ENCODE data around the gene ARHGEF28. TPM values are rescaled to one million over a fixed set of nuclear protein-coding genes. Genes with fewer than 3 reads are reported as not detected.

Gene ARHGEF28
- total RNA-seq, 2 donors from 2014 or later: 0.05 TPM; not detected in 1

DNA sequence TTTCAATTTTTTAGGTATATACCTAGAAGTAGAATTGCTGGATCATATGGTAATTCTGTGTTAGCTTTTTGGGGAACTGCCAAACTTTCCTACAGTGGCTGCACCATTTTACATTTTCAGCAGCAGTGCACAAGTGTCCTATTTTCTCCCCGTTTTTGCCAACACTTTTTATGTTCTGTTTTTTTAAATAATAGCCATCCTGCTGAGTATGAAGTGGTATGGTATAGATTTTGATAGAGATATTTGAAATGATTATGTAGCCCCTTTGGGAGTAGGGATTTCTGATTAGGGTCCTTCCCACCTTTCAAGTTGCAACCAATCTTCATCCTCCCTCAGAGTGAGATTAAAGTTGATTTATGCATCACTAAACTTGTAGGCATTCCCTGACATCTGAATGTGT, 76.5 kb downstream of the ARHGEF28 start:
- peaks cover 0 to 3% of the 10 kb centered on the region in 2 donors for H3K9me3 Mint-ChIP-seq
- no peak for DNase-seq (ENCODE audit: low spot score in 2 of 2)
- H3K27ac Mint-ChIP-seq: no peak overlapping the region
- no peaks in the 10 kb centered on the region for H3K36me3 Mint-ChIP-seq
- no peak for ATAC-seq

- peaks cover 0 to 3% of the 10 kb centered on the region in 2 donors for H3K9me3 Mint-ChIP-seq
- no peaks in the 10 kb centered on the region for H3K36me3 Mint-ChIP-seq
Measured at GRCh38 chr5:73702951-73703350, 77.0 kb downstream of the ARHGEF28 start.

DNA sequence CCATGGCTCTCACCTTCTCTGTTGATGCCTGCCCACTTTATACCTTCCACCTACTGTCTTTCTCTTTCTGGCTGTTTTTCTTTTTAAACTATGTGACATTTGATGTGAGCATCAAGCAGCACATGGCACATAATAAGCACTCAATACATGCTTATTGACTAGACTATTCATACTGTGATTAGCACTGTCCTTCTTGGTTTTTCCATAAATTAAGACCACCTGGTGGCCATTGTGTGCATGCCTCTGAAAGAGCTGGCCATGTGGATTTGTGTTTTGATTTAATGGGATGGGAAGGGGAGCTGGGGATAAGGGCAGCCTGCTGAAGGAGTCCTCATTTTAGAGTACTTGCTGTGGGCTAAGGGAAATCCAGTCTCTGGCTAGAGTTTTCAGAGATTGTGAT, 79.4 kb downstream of the ARHGEF28 start:
- peaks cover 0 to 8% of the 10 kb centered on the region in 2 donors for H3K9me3 Mint-ChIP-seq
- H3K36me3 Mint-ChIP-seq: no peaks in the 10 kb centered on the region
- H3K27ac Mint-ChIP-seq: no peak overlapping the region
- ATAC-seq (no peak), DNase-seq (ENCODE audit: low spot score in 2 of 2) (no peak)

More at GRCh38 chr5:73702951-73703350, 77.0 kb downstream of the ARHGEF28 start:
- no peak for DNase-seq (ENCODE audit: low spot score in 2 of 2)
- no peak for ATAC-seq
- no peak overlapping the region for H3K27ac Mint-ChIP-seq

GRCh38 chr5:73706963-73707362, 81.0 kb downstream of the ARHGEF28 start:
- H3K9me3 Mint-ChIP-seq: peaks cover 0 to 8% of the 10 kb centered on the region in 2 donors
- H3K36me3 Mint-ChIP-seq: no peaks in the 10 kb centered on the region
- ATAC-seq: no peak
- H3K27ac Mint-ChIP-seq: no peak overlapping the region
- no peak for DNase-seq (ENCODE audit: low spot score in 2 of 2)

GRCh38 chr5:73709536-73710129, 83.6 kb downstream of the ARHGEF28 start:
- DNase-seq (ENCODE audit: low spot score in 2 of 2): no peak
- no peak for ATAC-seq
- H3K9me3 Mint-ChIP-seq: peaks cover 0 to 8% of the 10 kb centered on the region in 2 donors
- H3K27ac Mint-ChIP-seq: no peak overlapping the region
- no peaks in the 10 kb centered on the region for H3K36me3 Mint-ChIP-seq

GRCh38 chr5:73716284-73716808, 90.3 kb downstream of the ARHGEF28 start:
- H3K27ac Mint-ChIP-seq: no peak overlapping the region
- no peaks in the 10 kb centered on the region for H3K36me3 Mint-ChIP-seq
- ATAC-seq (no peak), DNase-seq (ENCODE audit: low spot score in 2 of 2) (no peak)
- no peaks in the 10 kb centered on the region for H3K9me3 Mint-ChIP-seq

GRCh38 chr5:73718762-73719161, 92.8 kb downstream of the ARHGEF28 start:
- ATAC-seq (no peak), DNase-seq (ENCODE audit: low spot score in 2 of 2) (no peak)
- no peaks in the 10 kb centered on the region for H3K9me3 Mint-ChIP-seq
- no peak overlapping the region for H3K27ac Mint-ChIP-seq
- no peaks in the 10 kb centered on the region for H3K36me3 Mint-ChIP-seq

DNA sequence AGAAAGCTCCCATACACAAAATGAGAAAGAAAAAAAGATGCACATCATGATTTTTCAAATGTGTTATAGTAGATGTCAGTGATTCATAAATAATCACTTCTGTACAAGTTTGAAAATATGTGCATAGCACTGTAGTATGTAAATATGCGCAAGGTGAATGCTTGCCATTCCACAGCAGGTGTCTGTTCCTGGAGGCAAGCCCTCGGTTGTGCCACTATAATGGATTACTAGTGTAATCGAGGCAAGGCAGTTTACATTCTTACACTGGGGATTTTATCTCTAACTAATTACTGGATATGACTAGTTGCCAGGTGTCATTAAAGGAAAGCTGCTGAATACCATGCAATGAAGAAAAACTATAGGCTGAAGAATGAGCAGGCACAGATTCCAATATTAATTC, 93.6 kb downstream of the ARHGEF28 start:
- H3K27ac Mint-ChIP-seq: no peak overlapping the region
- DNase-seq (ENCODE audit: low spot score in 2 of 2) (no peak), ATAC-seq (no peak)
- H3K9me3 Mint-ChIP-seq: no peaks in the 10 kb centered on the region
- no peaks in the 10 kb centered on the region for H3K36me3 Mint-ChIP-seq

- ATAC-seq: no peak
- no peaks in the 10 kb centered on the region for H3K9me3 Mint-ChIP-seq
- no peaks in the 10 kb centered on the region for H3K36me3 Mint-ChIP-seq
- DNase-seq (ENCODE audit: low spot score in 2 of 2): no peak
- H3K27ac Mint-ChIP-seq: no peak overlapping the region
Measured at GRCh38 chr5:73722231-73722630, 96.2 kb downstream of the ARHGEF28 start.

- Mint-ChIP-seq H3K27ac (no peak overlapping the region), H3K9me3 (no peaks in the 10 kb centered on the region), H3K36me3 (no peaks in the 10 kb centered on the region)
- ATAC-seq: no peak
- DNase-seq (ENCODE audit: low spot score in 2 of 2): no peak
Measured at GRCh38 chr5:73726071-73726470, 100.1 kb downstream of the ARHGEF28 start.

DNA sequence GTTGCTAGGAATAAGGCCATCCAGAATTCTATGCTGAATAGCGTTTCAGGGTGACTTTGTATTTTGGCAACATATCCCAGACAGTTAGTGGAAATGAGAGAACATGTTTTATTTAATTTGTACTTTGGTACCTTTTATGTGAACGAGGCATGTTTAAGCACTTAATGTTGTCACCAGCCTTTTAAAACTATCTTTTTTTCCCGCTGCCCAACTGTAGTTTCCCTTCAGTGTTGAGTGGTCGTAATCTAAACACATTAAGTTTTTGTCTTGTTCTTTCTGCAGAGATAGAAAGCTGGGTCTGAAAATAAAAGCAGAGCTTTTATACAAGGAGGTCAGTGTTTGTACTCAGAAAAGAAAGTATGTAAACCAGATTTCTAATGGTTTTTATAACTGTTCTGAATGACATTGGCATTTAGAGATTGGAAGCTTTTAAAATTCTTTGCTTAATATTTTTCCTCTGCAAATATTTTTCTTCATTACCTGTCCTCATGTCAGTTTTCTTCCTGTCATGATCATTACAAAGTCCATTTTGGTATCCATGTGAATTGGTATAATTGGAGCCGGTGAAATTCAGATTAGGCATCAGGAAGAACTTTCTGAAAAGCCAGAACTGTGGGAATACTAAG, 100.7 kb downstream of the ARHGEF28 start:
- H3K27ac Mint-ChIP-seq: no peak overlapping the region
- no peak for DNase-seq (ENCODE audit: low spot score in 2 of 2)

DNA sequence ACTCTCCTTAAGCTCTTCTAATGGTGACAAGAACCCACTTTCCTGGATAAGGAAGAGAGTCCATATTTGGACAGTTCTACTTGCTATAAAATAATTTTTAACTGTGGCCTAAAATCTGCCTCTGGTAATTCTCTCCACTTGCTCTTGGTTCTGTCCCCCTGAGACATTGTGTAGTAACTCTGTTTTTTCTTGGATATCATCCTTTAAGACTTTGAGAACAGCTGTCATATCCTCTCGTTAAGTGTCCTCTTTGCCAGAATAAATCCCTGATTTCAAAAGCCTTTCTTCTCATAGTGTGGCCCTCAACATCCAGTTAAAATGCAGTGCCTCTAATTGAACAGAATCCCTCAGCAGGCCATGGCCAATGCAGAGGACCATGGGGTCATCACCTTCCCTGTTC, 101.5 kb downstream of the ARHGEF28 start:
- H3K27ac Mint-ChIP-seq: no peak overlapping the region
- no peaks in the 10 kb centered on the region for H3K36me3 Mint-ChIP-seq
- ATAC-seq (no peak), DNase-seq (ENCODE audit: low spot score in 2 of 2) (no peak)
- no peaks in the 10 kb centered on the region for H3K9me3 Mint-ChIP-seq

More for the DNA sequence above, 100.7 kb downstream of the ARHGEF28 start:
- Mint-ChIP-seq H3K9me3 (no peaks in the 10 kb centered on the region), H3K36me3 (no peaks in the 10 kb centered on the region)
- no peak for ATAC-seq

GRCh38 chr5:73728493-73729273, 102.7 kb downstream of the ARHGEF28 start:
- ATAC-seq (no peak), DNase-seq (ENCODE audit: low spot score in 2 of 2) (no peak)
- Mint-ChIP-seq H3K27ac (no peak overlapping the region), H3K36me3 (no peaks in the 10 kb centered on the region), H3K9me3 (peaks cover 0 to 1% of the 10 kb centered on the region in 2 donors)

DNA sequence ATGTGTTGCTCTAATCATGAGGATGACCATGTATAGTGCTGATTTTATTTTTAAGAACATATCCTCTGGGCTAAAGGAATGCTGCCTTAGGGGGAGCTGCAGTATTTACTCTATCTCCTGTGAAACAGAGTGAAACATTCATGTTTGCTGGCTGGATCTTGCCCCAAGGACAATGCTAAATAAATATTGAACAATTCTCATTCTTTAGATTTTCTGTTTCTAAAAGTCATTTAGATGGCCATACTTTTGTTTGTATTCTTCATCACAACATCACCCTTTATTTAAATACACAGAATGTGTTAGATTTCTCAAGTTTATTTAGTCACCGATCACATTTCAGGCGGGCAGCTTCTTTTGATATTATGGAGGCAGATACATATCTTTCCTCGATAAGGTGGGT, 103.3 kb downstream of the ARHGEF28 start:
- Mint-ChIP-seq H3K27ac (no peak overlapping the region), H3K36me3 (no peaks in the 10 kb centered on the region), H3K9me3 (peaks cover 0 to 5% of the 10 kb centered on the region in 2 donors)
- ATAC-seq: no peak
- DNase-seq (ENCODE audit: low spot score in 2 of 2): no peak

DNA sequence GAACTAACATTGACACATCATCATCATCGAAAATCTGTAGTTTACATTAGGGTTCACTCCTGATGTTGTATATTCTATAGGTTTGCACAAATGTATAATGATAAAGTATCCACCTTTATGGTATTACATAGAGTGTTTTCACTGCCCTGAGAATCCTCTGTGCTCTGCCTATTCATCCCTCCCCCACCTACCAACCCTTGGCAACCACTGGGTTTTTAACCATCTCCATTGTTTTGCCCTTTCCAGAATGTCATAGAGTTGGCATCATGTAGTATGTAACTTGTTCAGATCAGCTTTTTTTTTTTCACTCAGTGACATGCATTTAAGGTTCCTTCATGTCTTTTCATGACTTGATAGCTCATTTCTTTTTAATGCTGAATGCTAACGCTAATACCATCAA, 106.0 kb downstream of the ARHGEF28 start:
- Mint-ChIP-seq H3K9me3 (peaks cover 0 to 5% of the 10 kb centered on the region in 2 donors), H3K36me3 (no peaks in the 10 kb centered on the region), H3K27ac (no peak overlapping the region)
- no peak for ATAC-seq
- no peak for DNase-seq (ENCODE audit: low spot score in 2 of 2)

DNA sequence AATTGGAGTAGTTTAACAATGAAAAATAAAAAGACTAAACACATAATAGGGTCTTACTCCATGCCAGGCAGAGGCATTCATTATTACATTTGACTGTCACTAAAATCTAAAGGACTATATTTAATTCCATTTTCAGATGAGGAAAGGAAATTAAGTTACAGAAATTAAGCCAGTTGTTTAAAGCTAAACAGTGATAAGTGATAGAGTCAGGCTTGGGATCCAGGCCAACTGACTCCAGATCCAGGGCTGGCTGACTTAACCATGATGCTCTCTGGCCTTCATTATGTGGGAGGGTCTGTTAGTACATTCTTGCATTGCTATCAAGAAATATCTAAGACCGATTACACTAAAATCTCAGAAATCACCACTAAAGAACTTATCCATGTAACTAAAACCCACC, 107.2 kb downstream of the ARHGEF28 start:
- H3K27ac Mint-ChIP-seq: no peak overlapping the region
- no peaks in the 10 kb centered on the region for H3K36me3 Mint-ChIP-seq
- ATAC-seq (no peak), DNase-seq (ENCODE audit: low spot score in 2 of 2) (no peak)
- peaks cover 0 to 5% of the 10 kb centered on the region in 2 donors for H3K9me3 Mint-ChIP-seq

- Mint-ChIP-seq H3K36me3 (no peaks in the 10 kb centered on the region), H3K27ac (no peak overlapping the region), H3K9me3 (peaks cover 0 to 5% of the 10 kb centered on the region in 2 donors)
- ATAC-seq: no peak
- DNase-seq (ENCODE audit: low spot score in 2 of 2): no peak
Measured at GRCh38 chr5:73735032-73735734, 109.2 kb downstream of the ARHGEF28 start.
